Body of pancreas (tissue), 4 donors: ENCODE results near the gene TRAPPC12.

Experiments
- CTCF ChIP-seq, 7 experiments: fragments of 450-650 bp in 4 of 7; fragments of 200-600 bp in 3 of 7; sonication (generic) in 3 of 7; IDR thresholded peaks; one replicate each; pipeline ENCODE4 v1.5.1; 2016 to 2019; ENCODE audit warnings: antibody characterized with exemption in 7 of 7
- POLR2A ChIP-seq, 3 donors: fragments of 450-650 bp; IDR thresholded peaks; one replicate each; pipeline ENCODE4 v1.6.1; 2016; ENCODE audit warnings: antibody characterized with exemption in 3 of 3, mild to moderate bottlenecking in 2 of 3

GRCh38 chr2:3479430-3480320 lies 100.2 kb downstream of the TRAPPC12 start:
- TF ChIP-seq CTCF (IDR thresholded peaks at IDR 0.05) (no peak), POLR2A (IDR thresholded peaks at IDR 0.05) (no peak)
